ENCODE results near the gene IER3IP1. TPM values are rescaled to one million over a fixed set of nuclear protein-coding genes. Genes with fewer than 3 reads are reported as not detected.
"Not testable (repeated sequence)": the region's sequence is repeated elsewhere in the genome, so short reads cannot be mapped to it uniquely, and the experiment has no call there.

IER3IP1 gene
- 17.3 TPM for total RNA-seq (ENCODE audit: insufficient read depth, low replicate concordance)

GRCh38 chr18:47175898-47176575 lies at the start of gene IER3IP1:
Gene IER3IP1 (minus strand): TSS chr18:47176364. CDS start chr18:47176277, 87 bp downstream.
- peak; percentile 93 for DNase-seq (ENCODE audit: low spot score)

- peak; percentile 61 for DNase-seq (ENCODE audit: low spot score)
These were observed 39.5 kb upstream of the IER3IP1 start for GRCh38 chr18:47215554-47216138.

- no peak for DNase-seq (ENCODE audit: low spot score)
These were observed 33.0 kb upstream of the IER3IP1 start for GRCh38 chr18:47209171-47209570.

- DNase-seq (ENCODE audit: low spot score): no peak
These were observed 30.9 kb upstream of the IER3IP1 start for GRCh38 chr18:47206945-47207637.

- DNase-seq (ENCODE audit: low spot score): peak; percentile 36
These were observed 28.9 kb upstream of the IER3IP1 start for GRCh38 chr18:47204908-47205522.

GRCh38 chr18:47203626-47204464 lies 27.7 kb upstream of the IER3IP1 start:
- no peak for DNase-seq (ENCODE audit: low spot score)

- DNase-seq (ENCODE audit: low spot score): not testable (repeated sequence)
These were observed 19.8 kb upstream of the IER3IP1 start for GRCh38 chr18:47195961-47196360.

- no peak for DNase-seq (ENCODE audit: low spot score)
These were observed 15.8 kb upstream of the IER3IP1 start for GRCh38 chr18:47191961-47192360.

- no peak for DNase-seq (ENCODE audit: low spot score)
These were observed 11.6 kb upstream of the IER3IP1 start for GRCh38 chr18:47187721-47188120.

GRCh38 chr18:47184419-47185050 lies 8.4 kb upstream of the IER3IP1 start:
- DNase-seq (ENCODE audit: low spot score): no peak

GRCh38 chr18:47182156-47182555 lies 6.0 kb upstream of the IER3IP1 start:
- DNase-seq (ENCODE audit: low spot score): not testable (repeated sequence)

GRCh38 chr18:47180765-47181164 lies 4.6 kb upstream of the IER3IP1 start:
- no peak for DNase-seq (ENCODE audit: low spot score)

GRCh38 chr18:47179520-47179919 lies 3.4 kb upstream of the IER3IP1 start:
- no peak for DNase-seq (ENCODE audit: low spot score)

- DNase-seq (ENCODE audit: low spot score): peak; percentile 27
These were observed 774 bp downstream of the IER3IP1 start for GRCh38 chr18:47175283-47175897.

GRCh38 chr18:47174545-47175116 lies 1.5 kb downstream of the IER3IP1 start:
- DNase-seq (ENCODE audit: low spot score): no peak

GRCh38 chr18:47172476-47172875 lies 3.7 kb downstream of the IER3IP1 start:
- no peak for DNase-seq (ENCODE audit: low spot score)

- no peak for DNase-seq (ENCODE audit: low spot score)
These were observed 7.3 kb downstream of the IER3IP1 start for GRCh38 chr18:47168913-47169312.

- DNase-seq (ENCODE audit: low spot score): no peak
These were observed 7.7 kb downstream of the IER3IP1 start for GRCh38 chr18:47168509-47168908.

- DNase-seq (ENCODE audit: low spot score): no peak
These were observed 9.9 kb downstream of the IER3IP1 start for GRCh38 chr18:47166294-47166693.

- no peak for DNase-seq (ENCODE audit: low spot score)
These were observed 12.9 kb downstream of the IER3IP1 start for GRCh38 chr18:47163241-47163640.
